Measurements from ENCODE around the gene DBI.
A peak's percentile ranks its signal among the peaks of the same experiment; 100 is the strongest.
"Not testable (repeated sequence)": the region's sequence is repeated elsewhere in the genome, so short reads cannot be mapped to it uniquely, and the experiment has no call there.

The DBI gene

DNA sequence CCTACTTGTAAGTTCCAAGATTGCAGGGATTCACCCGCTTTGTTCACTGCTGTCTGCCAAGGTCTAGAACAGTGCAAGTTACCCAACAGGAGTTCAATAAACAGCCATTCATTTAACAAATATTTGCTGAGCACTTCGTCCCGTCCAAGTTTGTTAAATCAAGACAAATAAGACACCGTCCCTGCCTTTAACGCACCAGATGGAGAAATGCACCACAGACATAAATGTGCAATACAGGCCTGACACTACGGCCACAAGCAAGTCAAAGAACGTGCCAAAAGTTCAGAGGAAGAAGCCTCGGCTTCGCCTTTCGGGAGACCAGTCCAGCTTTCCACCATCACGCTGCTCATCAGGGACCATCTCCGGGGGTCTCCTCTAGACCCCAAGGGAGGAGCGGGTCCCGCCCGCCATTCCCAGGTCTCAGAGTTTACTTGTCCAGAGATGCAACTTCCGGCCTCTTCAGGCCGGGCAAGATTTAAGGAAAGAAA lies 572 bp upstream of the DBI start:
- peak; percentile 15 for DNase-seq

DNA sequence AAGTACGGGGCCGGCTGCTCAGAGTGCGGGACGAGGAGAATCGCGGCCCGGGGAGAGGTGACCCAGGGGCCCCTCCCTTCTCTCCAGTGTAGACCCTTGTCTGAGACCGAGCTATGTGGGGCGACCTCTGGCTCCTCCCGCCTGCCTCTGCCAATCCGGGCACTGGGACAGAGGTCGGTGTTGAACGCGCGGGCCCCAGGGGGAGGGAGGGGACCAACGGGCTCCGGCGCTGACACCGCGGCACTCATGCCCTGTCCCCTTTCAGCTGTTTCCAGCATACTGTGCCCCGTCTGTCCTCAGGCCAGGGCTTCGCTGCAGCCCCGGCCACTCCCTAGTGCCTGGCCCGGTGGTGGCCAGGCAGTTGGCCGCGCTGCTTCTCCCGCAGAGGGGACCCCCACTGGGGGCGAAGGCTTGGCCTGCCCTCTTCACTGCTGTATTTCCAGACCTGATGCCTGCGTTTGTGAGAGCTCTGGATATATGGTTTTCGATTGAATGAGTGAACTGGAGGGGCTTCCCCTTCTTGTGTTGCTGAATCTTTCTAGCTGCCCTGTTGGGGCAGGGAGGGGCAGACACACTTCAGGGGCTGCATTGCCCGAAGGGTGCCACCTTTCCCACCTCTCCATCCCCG lies 809 bp downstream of the DBI start:
- DNase-seq, result peak; percentile 21

DNA sequence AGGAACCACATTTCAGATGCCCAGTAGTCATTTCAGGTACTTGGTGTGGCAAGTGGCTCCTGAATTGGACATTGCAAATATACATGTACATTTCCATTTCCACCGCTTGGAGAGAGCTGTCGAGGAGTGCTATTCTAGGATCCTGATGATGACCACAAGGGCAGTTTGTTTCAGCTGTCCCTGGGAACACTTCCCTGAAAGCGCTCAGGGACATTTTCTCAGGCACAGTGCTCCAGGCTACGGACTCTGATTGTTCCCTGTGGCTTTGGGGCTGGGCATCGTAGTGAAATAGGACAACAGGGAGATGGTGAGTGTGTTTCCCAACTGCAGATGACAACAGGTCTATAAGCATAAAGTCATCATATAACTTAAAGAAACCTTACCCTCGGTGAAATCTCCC lies 3.1 kb downstream of the DBI start:
- no peak for DNase-seq

DNA sequence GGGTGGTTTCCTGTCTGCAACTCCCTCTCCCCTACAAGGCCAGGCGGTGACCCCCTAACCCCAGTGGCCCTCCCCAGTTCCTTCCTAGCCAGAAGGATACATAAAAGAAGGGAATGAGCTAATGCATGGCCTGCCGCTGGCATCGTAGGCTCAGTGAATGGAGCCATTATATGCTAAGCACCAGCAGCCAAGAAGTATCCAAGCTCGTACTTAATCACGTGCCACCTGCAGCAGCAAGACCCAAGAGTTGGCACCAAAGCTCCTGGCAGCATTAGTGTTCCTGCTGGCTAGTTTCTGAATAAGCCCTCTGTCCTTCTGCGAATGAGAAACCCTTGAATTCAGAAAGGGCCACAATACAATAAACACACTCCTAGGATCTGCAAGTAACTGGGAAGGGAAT lies 4.3 kb downstream of the DBI start:
- no peak for DNase-seq

DNA sequence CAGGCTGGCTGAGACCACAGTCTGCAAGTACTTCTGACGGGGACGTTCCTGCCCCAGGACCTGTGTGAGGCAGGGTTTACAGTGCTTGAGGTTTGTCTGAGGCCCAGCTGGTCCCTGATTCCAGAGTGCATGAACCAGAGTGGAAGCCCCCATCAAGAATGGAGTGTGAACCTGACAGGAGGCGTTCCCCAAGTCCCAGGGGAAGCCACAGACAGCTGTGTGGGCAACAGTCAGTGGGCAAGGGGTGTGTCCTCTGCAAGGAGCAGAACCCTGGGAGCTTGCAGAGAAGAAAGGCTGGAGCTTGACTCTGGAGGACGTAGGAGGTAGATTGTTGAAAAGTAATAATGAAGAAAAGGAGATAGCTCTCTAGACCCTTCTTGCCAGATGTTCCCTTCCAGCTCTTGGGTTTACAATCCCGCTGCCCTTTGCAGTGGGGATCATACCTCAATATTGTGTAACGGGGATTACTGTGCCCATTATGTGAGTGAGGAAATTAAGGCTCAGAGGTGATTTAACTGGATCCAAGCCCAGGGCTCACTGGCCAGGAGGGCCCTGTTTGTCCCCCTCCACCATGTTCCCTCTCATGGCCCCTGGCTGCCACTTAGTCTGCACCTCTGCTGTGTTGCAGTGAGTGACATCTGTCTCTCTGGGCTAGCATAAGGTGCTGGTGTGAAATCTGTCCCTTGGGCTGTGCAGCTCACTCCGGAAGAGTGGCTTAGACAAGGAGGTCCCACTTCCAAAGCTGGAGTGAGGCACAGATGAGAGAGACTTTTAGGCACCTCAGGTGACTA lies 6.2 kb downstream of the DBI start:
- DNase-seq, result no peak

DNA sequence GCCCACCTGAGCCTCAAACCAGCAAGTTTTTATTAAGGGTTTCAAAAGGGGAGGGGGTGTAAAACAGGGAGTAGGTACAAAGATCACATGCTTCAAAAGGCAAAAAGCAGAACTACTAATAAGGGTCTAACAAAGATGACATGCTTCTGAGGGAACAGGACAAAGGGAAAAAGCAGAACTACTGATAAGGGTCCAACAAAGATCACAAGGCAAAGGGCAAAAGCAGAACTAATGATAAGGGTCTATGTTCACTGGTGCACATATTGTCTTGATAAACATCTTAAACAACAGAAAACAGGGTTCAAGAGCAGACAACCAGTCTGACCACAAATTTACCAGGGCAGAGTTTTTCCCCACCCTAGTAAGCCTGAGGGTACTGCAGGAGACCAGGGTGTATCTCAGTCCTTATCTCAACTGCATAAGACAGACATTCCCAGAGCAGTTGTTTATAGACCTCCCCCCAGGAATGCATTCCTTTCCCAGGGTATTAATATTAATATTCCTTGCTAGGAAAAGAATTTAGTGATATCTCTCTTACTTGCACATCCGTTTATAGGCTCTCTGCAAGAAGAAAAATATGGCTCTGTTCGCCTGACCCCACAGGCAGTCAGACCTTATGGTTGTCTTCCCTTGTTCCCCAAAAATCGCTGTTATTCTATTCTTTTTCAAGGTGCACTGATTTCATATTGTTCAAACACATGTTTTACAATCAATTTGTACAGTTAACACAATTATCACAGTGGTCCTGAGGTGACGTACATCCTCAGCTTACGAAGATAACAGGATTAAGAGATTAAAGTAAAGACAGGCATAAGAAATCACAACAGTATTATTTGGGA lies 7.3 kb downstream of the DBI start:
- not testable (repeated sequence) for DNase-seq

DNA sequence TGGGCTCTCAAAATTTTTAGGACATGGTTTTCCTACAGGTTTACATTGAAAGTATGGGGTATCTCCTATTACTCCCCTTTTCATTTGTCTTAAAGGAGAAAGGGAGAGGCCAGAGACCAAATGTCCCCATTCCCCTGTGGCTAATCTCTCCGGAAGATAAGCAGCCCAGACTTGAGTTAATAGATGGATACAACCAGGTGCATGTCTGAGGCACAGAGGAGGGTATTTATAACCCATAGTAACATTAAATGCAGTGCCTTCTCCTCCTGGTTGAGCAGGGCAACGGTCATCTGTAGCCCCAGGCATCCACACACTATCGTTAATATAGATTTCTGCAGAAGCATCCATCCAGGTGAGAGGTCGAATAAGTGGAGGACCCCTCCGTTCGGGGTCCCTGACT lies 9.6 kb downstream of the DBI start:
- not testable (repeated sequence) for DNase-seq

DNA sequence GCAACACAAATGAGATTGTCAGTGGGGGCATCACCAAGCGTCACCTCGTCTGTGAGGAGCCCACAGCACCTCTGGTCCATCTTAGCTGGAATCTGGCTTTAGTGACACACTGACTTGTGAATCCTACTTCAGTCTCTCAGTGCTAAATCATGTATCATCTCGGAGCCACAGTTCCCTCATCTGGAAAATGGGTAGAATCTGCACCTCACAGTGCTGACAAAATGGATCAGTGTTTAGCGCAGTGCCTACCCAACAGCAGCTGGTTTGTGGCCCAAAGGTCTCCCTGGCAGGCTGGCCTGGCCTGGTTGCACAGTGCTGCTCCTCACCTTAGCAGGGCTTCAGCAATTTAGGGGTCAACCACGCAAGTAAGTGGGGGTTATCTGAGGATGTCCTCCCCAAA lies 10.0 kb downstream of the DBI start:
- no peak for DNase-seq

DNA sequence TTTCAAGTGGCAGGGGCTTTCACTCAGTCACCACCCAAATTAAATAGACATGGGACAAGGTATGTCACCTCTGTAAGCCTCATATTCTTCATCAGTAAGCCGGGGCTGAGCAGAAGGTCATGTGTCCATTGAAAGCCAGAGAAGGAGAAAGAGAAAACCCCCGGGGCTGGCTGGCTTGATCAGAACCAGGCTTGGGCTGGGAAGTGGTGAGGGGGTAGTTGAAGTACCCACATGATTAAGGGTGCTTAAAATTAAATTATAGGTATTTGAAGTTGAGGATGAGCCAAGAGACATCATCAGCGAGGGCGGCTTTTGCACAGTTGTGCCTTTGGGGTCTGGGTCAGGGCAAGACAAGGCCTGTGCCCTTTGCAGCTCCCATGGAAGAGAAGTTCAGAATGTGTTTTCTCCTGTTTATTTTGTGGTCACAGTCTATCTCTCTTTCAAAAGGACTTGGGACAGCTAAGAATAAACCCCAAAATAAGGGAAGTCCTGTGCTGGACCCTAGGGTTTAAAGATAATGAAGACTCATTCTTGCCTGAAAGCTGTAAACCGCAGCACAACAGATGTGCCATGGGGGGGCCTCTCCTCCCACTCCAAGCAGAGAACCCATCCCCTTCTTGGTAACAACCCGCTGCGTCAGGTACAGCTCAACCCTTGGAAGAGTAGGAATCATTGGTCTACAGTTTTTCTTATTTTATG lies 10.7 kb downstream of the DBI start:
- no peak for DNase-seq

DNA sequence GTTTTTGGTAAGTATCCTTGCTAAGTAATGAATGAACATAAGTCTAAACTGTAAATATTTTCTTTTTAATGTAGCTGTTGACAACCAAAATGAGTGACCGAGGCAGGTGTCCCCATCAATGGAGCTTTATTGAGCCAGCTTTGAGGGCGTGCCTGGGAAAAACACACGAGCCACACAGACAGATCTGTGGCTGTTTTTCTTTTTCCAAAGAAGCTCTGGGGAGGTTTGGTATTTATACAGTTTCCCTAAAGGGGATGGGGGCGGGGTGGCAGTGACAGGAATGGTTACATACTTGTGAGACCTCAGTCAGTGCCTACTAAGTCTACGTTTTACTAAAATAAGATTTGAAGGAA lies 11.2 kb downstream of the DBI start:
- DNase-seq, result no peak

DNA sequence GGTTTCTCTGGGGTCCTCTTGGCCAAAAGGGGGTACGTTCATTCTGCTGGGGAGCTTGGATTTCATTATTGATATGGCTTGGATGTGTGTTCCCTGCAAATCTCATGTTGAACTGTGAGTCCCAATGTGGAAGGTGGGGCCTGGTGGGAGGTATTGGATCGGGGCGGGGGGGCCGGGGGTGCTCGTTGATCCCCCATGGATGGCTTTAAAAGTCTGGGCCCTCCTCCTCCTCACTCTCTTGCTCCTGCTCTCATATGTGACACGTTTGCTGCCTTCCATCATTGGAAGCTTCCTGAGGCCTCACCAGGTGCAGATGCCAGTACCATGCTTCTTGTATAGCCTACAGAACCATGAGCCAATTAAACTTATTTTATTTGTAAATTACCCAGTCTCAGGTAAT lies 11.8 kb downstream of the DBI start:
- DNase-seq, result no peak

DNA sequence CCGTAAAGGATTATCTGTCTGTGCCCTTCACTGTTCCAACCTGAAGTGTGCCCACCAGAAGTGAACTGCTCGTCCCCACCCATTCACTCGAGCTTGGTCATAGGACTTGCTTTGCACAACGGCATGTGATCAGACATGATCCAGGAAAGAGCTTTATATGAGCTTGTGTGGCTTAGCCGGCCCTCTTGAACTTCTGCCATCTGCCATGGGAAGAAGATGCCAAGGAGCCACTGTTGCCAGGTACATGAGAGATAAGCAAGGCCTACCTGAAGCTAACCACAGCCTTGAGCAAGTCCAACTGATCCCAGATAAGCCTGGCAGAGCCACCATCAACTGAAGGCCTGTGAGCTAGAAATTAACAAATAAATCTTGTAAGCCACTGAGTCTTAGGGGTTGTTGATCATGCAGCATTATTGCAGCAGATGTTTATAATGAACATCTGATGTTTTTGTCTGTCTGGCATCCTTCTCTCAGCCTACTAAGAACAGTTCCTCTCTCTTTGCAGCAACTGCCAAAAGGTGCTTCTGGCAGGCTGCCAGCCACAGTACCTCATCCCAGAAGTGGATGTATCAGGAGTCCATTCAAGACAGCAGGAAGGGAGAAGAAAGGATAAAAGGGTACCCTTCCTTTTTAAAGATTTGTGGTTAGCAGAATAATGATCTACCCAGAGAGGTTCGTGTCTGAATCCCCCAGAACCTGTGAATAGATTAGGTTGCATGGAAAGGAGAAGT lies 16.8 kb downstream of the DBI start:
- DNase-seq, result no peak

DNA sequence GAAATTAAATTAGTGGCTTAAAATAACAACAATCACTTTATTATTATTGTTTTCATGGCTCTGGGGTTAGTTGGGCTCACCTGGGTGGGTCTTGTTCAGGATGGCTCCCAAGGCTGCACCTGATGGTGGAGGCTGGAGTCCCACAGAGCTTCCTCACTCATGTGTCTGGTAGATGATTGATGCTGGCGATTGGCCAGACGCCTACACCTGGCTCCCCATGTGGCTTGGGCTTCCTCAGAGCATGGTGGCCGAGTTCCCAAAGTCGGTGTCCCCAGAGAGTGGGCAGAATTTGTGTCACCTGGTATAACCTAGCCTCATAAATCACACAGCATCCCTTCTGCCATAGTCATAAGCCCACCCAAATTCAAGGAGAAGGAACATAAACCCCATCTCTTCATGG lies 18.2 kb downstream of the DBI start:
- no peak for DNase-seq

DNA sequence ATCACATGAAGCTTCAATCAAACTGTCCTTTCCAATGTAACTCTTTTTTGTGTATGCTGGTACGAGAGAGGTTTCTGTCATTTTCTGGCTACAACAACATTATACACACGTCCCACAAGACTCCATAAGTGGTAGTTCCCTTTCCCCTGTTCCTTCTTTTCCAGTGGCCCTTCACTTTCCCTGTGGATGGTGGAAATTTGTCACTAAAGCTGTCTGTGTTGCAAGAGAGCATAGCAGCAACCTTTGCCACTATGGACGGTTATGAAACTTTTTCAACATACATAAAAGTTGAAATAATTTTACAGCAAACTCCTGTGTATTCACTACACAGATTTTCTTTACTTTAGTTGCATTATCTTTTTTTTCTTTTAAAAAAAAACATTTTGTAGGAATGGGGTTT lies 18.7 kb downstream of the DBI start:
- DNase-seq, result peak; percentile 46

DNA sequence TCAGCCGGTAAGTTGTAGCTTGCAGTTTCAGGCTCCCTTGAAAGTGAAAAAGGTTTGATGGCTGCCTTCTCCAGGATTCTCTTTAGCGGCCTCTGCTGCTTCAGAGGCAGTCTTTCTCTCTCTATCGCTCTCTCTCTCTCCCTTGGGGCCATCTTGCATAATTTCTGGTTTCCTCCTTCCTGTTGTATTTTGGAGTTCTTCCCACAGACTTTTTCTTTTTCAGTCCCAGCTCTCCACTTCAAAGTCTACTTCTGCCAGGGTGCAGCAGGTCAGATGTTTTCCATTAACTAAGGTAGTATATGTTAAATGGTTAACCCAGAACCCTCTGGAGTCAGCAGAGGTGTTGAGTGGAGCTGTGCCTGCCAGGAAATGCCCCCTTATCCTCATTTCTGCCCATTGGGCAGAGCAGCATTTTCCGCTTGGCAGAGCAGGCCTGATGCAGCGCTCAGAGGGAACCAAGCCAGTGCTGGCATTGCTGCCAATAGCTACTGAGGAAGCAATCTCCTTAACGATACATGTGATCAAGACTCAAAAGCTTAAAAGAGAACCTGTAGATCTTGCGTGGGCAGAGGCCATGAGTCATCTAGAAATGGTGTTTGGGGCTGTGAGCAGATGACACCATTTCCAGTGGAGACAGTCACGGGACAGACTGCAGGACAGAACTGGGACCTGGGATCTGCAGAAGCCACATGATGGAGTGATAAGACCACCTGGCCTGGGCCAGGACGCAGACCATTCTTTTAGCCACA lies 20.8 kb downstream of the DBI start:
- DNase-seq, result peak; percentile 89

DNA sequence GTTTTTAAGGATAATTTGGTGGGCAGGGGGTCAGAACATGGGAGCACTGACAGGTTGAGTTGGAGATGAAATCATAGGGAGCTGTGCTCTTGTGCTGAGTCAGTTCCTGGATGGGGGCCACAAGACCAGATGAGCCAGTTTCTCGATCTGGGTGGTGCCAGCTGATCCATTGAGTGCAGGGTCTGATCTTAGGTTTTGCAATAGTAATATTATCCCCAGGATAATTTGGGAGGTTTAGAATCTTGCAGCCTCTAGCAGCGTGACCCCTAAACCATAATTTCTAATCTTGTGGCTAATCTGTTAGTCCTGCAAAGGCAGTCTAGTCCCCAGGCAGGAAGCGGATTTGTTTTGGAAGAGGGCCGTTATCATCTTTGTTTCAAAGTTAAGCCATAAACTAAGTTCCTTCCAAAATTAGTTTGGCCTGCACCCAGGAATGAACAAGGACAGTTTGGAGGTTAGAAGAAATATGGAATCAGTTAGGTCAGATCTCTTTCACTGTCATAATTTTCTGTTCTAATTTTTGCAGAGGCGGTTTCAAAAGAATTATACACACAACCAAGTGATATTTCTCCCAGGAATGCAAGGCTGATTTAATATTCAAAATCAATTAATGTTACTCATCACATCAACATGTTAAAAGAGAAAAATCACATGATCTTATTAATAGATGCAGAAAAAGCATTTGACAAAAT lies 23.0 kb downstream of the DBI start:
- peak; percentile 29 for DNase-seq

DNA sequence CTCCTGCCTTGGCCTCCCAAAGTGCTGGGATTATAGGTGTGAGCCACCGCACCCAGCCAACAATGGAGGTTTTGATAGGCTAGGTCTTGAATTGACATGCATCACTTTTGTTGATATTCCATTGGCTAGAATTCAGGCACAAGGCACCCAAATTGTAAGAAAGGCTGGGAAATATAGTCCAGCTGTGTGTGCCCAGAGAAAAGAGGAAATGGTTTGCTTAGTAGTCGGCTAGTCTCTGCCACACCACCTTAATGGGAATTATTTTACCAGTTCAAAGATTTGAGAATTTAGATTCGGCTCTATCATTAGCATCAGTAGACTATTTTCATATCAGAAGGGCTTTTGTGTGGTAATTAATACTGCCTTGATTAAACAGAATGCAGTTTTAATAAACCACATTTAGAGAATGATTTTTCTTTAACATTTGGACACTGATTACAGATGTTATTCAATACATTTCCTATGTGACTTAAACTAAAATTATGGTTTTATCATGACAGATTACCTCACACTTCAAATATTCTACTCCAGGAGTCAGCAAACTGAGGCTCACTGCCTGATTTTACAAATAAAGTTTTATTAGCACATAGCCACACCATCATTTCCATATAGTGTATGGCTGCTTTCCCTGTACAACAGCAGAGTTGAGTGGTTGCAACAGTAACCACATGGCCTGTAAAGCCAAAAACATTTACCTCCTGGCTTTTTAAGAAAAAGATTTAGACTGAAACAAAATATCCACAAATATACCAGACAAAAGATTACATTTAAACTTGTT lies 27.4 kb downstream of the DBI start:
- no peak for DNase-seq

DNA sequence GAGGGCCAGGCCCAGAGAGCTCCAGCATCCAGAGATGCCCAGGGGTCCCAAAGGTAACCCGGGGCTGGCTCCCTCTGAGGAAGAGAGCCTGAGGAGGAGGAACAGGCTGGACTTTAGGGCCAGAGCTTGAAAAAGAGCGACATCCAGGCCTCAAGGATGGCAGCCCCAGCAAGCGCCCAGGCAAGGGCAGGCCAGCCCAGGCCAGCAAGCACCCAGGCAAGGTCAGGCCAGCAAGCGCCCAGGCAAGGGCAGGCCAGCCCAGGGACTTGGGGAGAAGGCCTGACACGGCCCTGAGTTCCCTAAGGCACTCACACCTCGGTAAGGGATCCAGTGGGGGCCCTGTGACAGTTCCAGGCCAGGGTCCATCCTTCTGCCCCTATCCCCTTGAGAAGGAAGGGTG lies 30.4 kb downstream of the DBI start:
- no peak for DNase-seq

DNA sequence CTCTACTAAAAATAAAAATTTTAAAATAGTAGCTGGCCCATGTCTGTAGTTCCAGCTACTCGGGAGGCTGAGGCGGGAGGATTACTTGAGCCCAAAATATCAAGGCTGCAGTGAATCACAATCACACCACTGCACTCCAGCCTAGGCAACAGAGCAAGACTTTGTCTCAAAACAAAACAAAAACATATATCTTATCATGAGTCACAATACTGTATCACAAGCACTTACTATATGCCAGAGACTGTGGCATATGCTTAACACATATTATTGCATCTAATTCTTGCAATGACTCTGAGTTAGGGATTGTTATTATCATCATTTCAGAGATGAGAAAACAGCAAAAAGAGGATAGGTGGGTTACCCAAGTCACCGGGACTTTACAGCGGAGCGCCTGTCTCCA lies 35.3 kb downstream of the DBI start:
- DNase-seq, result no peak

Measured in suppressor macrophage treated with lipopolysaccharide for 4 hours (primary cell).